HG03064 (cell line): ENCODE measurements around the gene GALNS.
"Not testable (repeated sequence)": the region's sequence is repeated elsewhere in the genome, so short reads cannot be mapped to it uniquely, and the experiment has no call there.

Experiments
- ATAC-seq: cut with Tn5 transposase; IDR thresholded peaks from one replicate; pipeline ENCODE4 v1.9.1; 2021; ENCODE audit warnings: low read depth; ENCODE audit not compliant: unreplicated experiment

Gene GALNS

GRCh38 chr16:88889702-88890352, 33.1 kb upstream of the GALNS start:
- not testable (repeated sequence) for ATAC-seq

- ATAC-seq: no peak
Measured at GRCh38 chr16:88888461-88889387, 32.0 kb upstream of the GALNS start.

DNA sequence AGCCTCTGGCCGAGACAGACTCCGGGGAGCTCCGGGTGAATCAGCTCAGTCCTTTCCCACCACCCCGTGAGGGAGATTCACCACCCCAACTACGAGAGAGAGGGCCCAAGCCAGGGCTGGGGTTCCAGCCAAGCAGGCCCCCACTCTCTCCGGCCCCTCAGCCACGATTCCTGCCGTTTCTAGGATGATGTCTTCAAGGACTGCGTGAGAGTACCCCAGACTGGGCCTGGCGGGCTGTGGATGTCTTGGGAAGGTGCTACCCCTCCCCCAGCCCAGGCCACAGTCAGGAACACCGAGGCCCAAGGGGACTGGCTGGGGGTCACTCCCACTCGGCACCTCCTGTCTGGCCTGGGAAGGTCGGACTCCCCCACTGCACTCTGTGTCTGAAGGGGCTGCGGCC, 31.3 kb upstream of the GALNS start:
- ATAC-seq: no peak

DNA sequence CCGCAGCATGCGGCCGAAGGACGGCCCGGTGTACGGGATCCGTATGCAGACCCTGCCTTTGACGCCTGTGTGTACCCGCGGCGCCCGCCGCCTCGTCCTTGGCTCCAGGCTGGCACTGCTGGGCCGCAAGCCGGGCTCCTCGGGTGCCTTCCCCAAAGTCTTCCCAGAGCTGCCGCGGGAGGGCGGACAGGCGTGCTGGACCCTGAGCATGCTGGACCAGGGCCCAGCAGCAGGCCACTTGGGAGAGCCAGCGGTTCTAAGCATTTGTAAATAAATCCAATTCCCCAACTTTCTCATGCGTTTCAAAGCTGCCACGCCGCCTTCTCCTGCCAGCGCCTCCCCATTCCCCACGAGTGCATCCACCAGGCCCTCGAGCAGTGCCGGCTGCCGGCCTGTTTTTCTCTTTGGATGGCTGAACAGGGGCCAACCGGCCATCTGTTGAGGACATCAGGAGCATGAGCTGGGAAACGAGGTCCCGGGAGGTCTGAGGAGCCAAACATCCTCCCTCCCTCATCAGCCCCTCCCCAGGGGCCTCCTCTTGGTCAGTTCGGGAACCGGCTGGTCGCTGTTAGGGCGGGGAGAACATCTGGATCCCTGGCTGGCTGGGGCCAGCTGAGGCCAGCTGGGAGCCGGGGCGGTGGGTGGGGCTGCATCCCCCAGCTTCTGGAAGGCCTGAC, 30.2 kb upstream of the GALNS start:
- no peak for ATAC-seq

- ATAC-seq: no peak
Measured at GRCh38 chr16:88886420-88886844, 29.7 kb upstream of the GALNS start.

DNA sequence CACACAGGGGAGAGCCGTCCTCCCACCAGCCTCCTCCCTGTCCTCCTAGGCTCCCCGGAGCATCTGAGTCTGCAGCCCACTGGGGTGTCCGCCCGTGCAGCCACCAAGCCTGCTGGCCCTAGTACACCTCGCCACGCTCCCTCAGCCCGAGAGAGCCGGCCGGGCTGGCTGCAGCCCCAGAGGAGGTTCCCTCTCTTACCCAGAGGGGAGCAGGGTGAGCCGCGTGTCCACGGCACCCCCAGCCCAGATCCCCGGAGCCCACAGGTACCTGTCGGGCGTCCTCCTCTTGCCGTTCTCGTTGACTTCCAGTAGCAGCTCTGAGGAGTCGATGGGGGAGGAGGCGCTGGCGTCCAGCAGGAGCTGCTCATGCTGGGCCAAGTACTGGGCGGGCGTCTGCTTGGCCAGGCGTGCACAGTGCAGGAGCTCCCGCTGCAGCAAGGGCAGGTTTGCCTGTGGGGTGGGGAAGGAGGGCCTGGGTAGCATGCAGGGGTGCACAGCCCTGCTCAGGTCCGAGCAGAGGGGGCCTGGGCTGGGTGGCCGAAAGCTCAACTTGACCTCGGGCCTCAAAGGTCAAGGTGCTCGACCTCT, 29.0 kb upstream of the GALNS start:
- ATAC-seq: no peak

DNA sequence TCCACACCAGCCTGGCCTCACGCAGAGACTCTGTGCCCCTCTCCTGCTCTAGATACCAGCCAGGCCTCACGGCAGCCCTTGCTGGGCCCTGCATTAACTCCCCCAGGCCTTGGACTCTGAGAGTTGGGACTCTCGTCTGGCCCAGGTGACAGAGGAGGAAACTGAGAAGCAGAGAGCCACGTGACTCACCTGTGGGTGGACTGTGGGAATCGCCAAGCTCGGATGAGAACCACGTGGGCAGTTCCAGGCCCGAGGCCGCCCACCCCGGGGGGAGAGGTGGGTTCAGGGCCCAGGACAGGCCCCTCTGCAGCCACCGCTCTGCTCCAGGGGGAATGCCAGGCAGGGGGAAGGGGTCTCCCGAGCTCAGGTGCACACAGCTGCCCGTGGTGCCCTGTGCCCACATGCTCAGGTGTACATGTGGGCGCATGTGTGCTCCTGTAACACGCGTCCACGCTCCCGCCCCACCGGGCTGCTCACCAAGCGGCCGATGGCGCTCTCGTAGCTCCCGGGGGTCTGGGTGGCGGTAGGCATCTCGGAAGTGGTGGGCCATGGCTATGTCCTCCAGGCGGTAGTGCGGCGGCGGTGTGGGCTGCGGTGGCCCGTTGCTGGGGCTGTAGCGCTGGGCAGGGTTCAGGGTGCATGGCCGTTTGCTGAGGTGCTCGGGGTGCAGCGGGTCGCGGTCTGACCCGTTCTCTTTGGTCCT, 28.0 kb upstream of the GALNS start:
- no peak for ATAC-seq

DNA sequence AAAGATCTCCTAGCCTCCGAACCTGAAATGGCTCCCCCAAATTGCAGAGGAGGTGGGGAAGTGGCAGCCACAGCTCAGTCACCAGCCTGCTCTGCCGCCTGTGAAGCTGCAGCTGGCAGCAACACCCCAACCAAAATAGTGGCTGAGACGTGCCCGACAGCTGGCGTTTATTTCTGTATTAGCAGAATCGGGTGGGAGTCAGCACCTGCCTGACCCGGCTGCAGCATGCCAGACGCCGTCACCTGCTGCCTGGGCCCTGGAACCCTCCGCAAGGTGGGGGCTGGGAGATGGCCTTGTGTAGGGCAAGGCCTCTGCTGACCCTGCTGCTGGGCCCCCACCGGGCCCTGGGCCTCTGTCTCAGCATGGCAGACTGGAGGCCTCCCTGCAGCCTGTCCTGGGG, 27.2 kb upstream of the GALNS start:
- ATAC-seq: no peak

- no peak for ATAC-seq
Measured at GRCh38 chr16:88883117-88883895, 26.6 kb upstream of the GALNS start.

DNA sequence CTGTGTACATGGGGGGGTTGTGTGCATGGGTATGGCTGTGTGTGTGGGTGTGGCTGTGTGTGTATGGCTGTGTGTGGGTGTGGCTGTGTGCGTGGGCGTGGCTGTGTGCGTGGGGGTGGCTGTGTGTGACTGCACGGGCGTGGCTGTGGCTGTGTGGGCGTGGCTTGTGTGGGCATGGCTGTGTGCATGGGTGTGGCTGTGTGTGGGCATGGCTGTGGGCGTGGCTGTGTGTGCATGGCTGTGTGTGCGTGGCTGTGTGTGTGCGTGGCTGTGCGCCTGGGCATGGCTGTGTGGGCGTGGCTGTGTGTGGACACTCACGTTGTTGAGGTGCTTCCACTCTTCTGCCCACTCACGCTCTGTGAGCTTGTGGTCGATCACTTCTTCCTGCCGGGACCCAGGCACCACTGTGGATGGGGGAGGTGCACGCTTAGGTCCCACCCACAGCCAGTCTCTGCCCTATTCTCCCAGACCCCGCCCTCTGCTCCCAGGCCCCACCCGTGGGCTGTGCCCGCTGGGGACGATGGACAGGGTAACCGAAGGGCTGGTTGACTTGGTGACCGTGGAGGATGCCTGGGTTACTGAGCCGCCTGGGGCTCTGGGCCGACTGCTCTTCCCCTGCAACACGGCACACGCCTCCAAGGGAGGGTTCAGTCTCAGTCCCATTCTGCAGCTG, 25.7 kb upstream of the GALNS start:
- no peak for ATAC-seq

DNA sequence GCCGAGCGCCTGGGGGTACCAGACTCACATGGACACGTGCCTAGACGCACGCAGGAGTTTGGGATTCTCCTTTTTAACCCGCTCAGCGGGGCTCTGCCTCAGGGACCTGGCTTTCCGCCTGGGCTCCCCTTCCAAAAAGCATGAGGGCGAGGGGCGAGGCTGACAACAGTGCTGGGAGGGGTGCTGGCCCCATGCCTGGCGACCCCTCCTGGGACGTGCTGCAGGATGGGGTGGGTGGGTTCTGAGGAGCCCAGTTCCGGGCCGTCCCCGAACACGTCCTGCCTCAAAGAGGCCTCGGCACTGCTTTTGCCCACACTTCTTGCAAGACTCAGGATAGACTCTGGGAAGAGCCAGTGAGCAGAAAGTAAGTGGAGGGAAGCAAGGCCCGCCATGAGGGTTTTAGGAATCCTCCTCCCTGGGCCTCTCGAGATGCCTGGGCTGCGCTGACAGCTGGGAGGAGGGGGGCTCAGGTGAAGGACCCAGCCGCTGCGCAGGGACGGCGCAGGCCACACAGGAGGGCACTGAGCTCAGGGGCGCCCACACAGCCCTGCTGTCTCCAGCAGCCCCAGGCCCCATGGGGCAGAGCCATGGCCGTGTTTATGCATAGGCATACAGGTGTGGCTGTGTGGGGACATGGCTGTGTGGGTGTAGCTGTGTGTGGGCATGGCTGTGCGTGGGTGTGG, 25.1 kb upstream of the GALNS start:
- no peak for ATAC-seq

DNA sequence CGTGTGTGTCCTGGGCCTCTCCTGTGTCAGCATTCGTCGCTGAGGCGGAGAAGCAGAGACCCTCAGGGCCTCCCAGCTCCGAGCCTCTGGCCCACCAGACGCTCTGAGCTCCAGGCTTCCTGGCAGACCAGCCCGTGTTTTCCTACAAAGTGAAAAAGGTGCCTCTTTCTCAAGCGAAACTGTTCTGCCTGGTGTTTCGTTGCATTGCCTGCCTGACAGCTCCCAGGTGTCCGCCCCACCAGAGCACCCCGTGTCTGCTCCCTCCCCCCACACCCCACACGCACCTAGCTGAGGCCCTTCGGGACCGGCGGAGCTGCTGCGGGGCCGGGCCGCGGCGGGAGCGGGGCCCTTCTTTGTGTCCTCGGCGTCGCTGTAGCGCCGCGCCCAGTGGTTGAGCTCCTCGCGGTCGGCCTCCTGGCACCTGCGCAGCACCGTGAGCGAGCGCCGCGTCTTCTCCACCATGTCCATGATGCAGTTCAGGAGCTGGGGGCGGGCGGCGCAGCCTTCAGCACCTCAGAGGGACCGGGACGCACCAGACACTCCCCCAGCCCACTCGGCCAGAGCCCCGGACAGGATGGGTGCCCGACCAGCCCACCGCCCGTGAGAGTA, 24.4 kb upstream of the GALNS start:
- no peak for ATAC-seq

GRCh38 chr16:88880226-88881006, 23.7 kb upstream of the GALNS start:
- ATAC-seq: no peak

DNA sequence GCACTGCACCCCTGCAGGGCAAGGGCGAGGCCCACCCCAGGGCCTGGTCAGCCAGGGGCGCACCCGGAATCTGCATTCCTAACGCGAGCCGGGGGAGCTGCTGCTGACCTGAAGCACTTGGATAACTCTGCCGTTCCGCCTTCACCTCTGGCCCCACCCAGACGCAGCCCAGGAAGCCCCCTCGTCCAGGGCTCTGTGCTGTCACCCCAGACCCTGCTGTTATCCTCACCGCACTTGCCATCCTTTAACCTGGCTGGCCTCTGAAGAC, 23.0 kb upstream of the GALNS start:
- ATAC-seq: no peak

DNA sequence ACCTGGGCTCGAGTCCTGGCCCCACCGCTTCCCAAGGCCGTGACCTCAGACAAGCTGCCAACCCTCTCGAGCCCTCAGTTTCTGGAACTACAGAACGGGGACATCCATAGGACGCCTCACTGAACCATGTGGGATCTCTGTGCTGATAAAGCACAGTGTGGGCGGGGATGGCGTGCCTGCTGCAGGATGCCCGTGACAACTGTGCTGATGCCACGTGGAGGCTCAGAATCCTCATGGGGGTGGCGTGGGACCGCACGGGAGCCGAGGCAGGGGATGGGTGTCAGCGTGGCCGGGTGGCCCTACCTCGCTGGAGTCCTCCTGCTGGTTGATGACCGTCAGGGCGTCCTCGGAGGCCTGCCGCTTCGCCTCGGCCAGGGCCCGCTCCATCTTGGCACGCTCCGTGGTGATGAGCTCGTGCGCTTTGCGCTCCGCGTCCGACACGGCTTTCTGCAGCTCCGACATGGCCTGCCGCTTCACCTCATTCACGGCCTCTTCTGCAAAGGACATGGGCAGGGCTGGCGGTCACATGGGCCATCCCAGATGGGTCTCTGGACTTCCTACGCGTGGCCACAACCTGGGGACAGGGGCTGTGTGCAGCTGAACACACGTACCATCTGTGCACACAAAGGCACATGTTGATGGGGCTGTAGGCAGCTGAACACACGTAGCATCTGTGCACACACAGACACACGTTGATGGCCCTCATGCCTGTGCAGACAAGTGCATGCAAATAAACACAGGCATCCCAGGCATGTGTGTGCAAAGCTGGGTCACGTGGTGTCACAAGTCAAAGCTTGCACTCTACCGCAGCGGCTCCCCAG, 22.4 kb upstream of the GALNS start:
- no peak for ATAC-seq

DNA sequence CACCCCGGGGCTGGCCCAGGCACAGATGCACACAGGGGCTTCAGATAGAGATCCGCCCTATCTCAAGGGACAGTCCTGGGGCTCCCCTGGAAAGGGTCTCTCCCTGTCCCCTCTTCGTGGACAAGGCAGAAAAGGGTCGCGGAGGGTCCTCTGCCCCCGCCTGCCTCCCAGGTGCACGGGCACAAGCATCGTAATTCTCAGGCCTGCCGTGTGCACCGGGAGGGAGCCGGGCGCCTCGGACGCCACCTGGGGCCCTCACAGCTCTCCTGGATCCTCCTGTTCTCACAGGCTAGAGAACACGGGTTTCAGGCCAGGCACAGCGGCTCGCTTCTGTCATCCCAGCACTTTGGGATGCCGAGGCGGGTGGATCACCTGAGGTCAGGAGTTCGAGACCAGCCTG, 21.6 kb upstream of the GALNS start:
- no peak for ATAC-seq
